Neural cell (in vitro differentiated cells): ENCODE measurements around the gene CCR6. TPM values are rescaled to one million over a fixed set of nuclear protein-coding genes. Genes with fewer than 3 reads are reported as not detected.

ENCODE experiments used
- H2AFZ ChIP-seq: fragments of 200-600, 300-800 bp; sonication (generic), shearing (Covaris generic); 2 replicates; pipeline ENCODE4 v1.6.0; 2014; ENCODE audit warnings: low read depth, mild to moderate bottlenecking, antibody characterized with exemption, low read length, moderate library complexity
- H3F3A ChIP-seq: fragments of 200-600 bp; shearing (Covaris generic); 2 replicates; pipeline ENCODE4 v1.6.1; 2016; ENCODE audit warnings: mild to moderate bottlenecking, moderate library complexity, mixed read lengths, antibody characterized with exemption, low read length; ENCODE audit not compliant: insufficient read depth, poor library complexity, severe bottlenecking
- H3K27ac ChIP-seq: fragments of 200-600, 300-800 bp; sonication (generic), shearing (Covaris generic); 2 replicates; pipeline ENCODE4 v1.5.1; 2014; ENCODE audit warnings: mild to moderate bottlenecking, low read length, moderate library complexity
- H3K27me3 ChIP-seq: fragments of 300-800, 200-600 bp; sonication (generic), shearing (Covaris generic); 2 replicates; pipeline ENCODE4 v1.6.0; 2014; ENCODE audit warnings: mild to moderate bottlenecking, low read depth, low read length, moderate library complexity; ENCODE audit not compliant: insufficient read depth
- H3K36me3 ChIP-seq: fragments of 300-800, 200-600 bp; sonication (generic), shearing (Covaris generic); 2 replicates; pipeline ENCODE4 v1.5.1; 2014; ENCODE audit warnings: mild to moderate bottlenecking, antibody characterized with exemption, low read length, moderate library complexity; ENCODE audit not compliant: insufficient read depth
- H3K4me2 ChIP-seq: fragments of 300-800, 200-600 bp; sonication (generic), shearing (Covaris generic); 2 replicates; pipeline ENCODE4 v1.6.0; 2014; ENCODE audit warnings: mild to moderate bottlenecking, low read length
- H3K4me3 ChIP-seq: fragments of 300-800, 200-600 bp; sonication (generic), shearing (Covaris generic); 2 replicates; pipeline ENCODE4 v1.5.1; 2014; ENCODE audit warnings: mild to moderate bottlenecking, low read length, moderate library complexity
- H3K79me2 ChIP-seq: fragments of 200-600 bp; shearing (Covaris generic); replicated peaks from 2 replicates; pipeline ENCODE4 v1.6.0; 2014; ENCODE audit warnings: mild to moderate bottlenecking, low read length, moderate library complexity; ENCODE audit not compliant: insufficient read depth
- H3K9ac ChIP-seq: fragments of 300-800, 200-600 bp; sonication (generic), shearing (Covaris generic); 2 replicates; pipeline ENCODE4 v1.6.1; 2016; ENCODE audit warnings: mild to moderate bottlenecking, low read length, mixed read lengths
- H3K9me2 ChIP-seq: fragments of 200-600 bp; shearing (Covaris generic); 2 replicates; pipeline ENCODE4 v1.6.1; 2016; ENCODE audit warnings: mild to moderate bottlenecking, low read length, mixed read lengths; ENCODE audit not compliant: insufficient read depth
- H3K9me3 ChIP-seq: fragments of 200-600, 300-800 bp; sonication (generic), shearing (Covaris generic); 2 replicates; pipeline ENCODE4 v1.6.1; 2016; ENCODE audit warnings: mild to moderate bottlenecking, mixed run types, low read length, moderate library complexity, mixed read lengths
- H4K20me1 ChIP-seq: fragments of 200-600 bp; shearing (Covaris generic); 2 replicates; pipeline ENCODE4 v1.6.1; 2016; ENCODE audit warnings: mild to moderate bottlenecking, mixed run types; ENCODE audit not compliant: insufficient read depth
- CTCF ChIP-seq: fragments of 450-650 bp; IDR thresholded peaks from 2 replicates; pipeline ENCODE4 v1.5.1; 2014; ENCODE audit warnings: antibody characterized with exemption, mild to moderate bottlenecking, moderate library complexity; ENCODE audit not compliant: poor library complexity, severe bottlenecking
- EP300 ChIP-seq: fragments of 450-650 bp; conservative IDR thresholded peaks from 2 replicates; pipeline ENCODE4 v1.6.1; 2014; ENCODE audit warnings: antibody characterized with exemption, mild to moderate bottlenecking, moderate library complexity; ENCODE audit not compliant: poor library complexity, severe bottlenecking
- EZH2 ChIP-seq: fragments of 200-600, 300-800 bp; shearing (Covaris generic), sonication (generic); IDR thresholded peaks from 2 replicates; pipeline ENCODE4 v1.6.1; 2014; ENCODE audit warnings: antibody characterized with exemption, low read length, borderline replicate concordance, mild to moderate bottlenecking; ENCODE audit not compliant: insufficient read depth, poor library complexity, severe bottlenecking
- MXI1 ChIP-seq: fragments of 450-650 bp; conservative IDR thresholded peaks from 2 replicates; pipeline ENCODE4 v1.6.1; 2014; ENCODE audit warnings: antibody characterized with exemption, mild to moderate bottlenecking; ENCODE audit not compliant: poor library complexity, severe bottlenecking
- POLR2AphosphoS5 ChIP-seq: IDR thresholded peaks from 2 replicates; pipeline ENCODE4 v1.6.1; 2012
- RAD21 ChIP-seq: fragments of 450-650 bp; conservative IDR thresholded peaks from 2 replicates; pipeline ENCODE4 v1.6.1; 2014; ENCODE audit warnings: antibody characterized with exemption, mild to moderate bottlenecking, moderate library complexity
- REST ChIP-seq: IDR thresholded peaks from 2 replicates; pipeline ENCODE4 v1.6.1; 2012; ENCODE audit warnings: borderline replicate concordance
- SMC3 ChIP-seq: fragments of 450-650 bp; conservative IDR thresholded peaks from 2 replicates; pipeline ENCODE4 v1.6.1; 2014; ENCODE audit warnings: antibody characterized with exemption, mild to moderate bottlenecking, moderate library complexity; ENCODE audit not compliant: poor library complexity
- TAF1 ChIP-seq: IDR thresholded peaks from 2 replicates; pipeline ENCODE4 v1.6.1; 2012; ENCODE audit warnings: low read depth
- polyA plus RNA-seq: library from polyadenylated mRNA; depleted of rRNA; stranded (reverse); fragments of >200 nt; gene quantifications from 2 replicates; pipeline ENCODE4 v1.2.3, GENCODE V29; 2014

Gene CCR6
- polyA plus RNA-seq, 1 donor from 2014 or later = not detected

- Histone ChIP-seq H3K79me2 (no peaks in the 10 kb centered on the region), H3K9me2 (no peaks in the 10 kb centered on the region), H3K4me2 (no peak overlapping the region), H3K9ac (no peak overlapping the region), H3K9me3 (peaks cover 2% of the 10 kb centered on the region), H3K36me3 (no peaks in the 10 kb centered on the region), H4K20me1 (no peaks in the 10 kb centered on the region), H3K27ac (no peak overlapping the region), H3K4me3 (no peak overlapping the region), H2AFZ (no peak overlapping the region), H3F3A (no peaks in the 10 kb centered on the region), H3K27me3 (no peaks in the 10 kb centered on the region)
- TF ChIP-seq EP300 (no peak), RAD21 (no peak), CTCF (no peak), MXI1 (no peak), POLR2AphosphoS5 (no peak), EZH2 (no peak), TAF1 (no peak), SMC3 (no peak), REST (no peak)
These were observed 33.4 kb upstream of the CCR6 start for GRCh38 chr6:167089243-167090142.

- Histone ChIP-seq H3K4me2 (no peak overlapping the region), H3F3A (no peaks in the 10 kb centered on the region), H4K20me1 (no peaks in the 10 kb centered on the region), H3K4me3 (no peak overlapping the region), H3K9ac (no peak overlapping the region), H2AFZ (no peak overlapping the region), H3K27ac (no peak overlapping the region), H3K27me3 (no peaks in the 10 kb centered on the region), H3K79me2 (no peaks in the 10 kb centered on the region), H3K36me3 (no peaks in the 10 kb centered on the region), H3K9me2 (no peaks in the 10 kb centered on the region), H3K9me3 (peaks cover 2% of the 10 kb centered on the region)
- TF ChIP-seq RAD21 (no peak), REST (no peak), EP300 (no peak), MXI1 (no peak), EZH2 (no peak), POLR2AphosphoS5 (no peak), CTCF (no peak), SMC3 (no peak), TAF1 (no peak)
These were observed 32.7 kb upstream of the CCR6 start for GRCh38 chr6:167090171-167090570.
